GM12878 (cell line): ENCODE data around the gene FAM78A. TPM values are rescaled to one million over a fixed set of nuclear protein-coding genes. Genes with fewer than 3 reads are reported as not detected.

ENCODE experiments used
- ATAC-seq: fragments of 200-7000 bp; cut with Tn5 transposase; 3 replicates; pipeline ENCODE4 v1.9.1; 2020; ENCODE audit warnings: mild to moderate bottlenecking, moderate library complexity
- BruUV-seq: library from RNA; stranded (reverse); fragments of 400-500 nt; replicated peaks from 2 replicates; lab custom pipeline; 2021; lab: Mats Ljungman, UMichigan
- CTCF ChIA-PET: fragments of 300-600 bp; sonication (Branson Sonifier 250); formaldehyde crosslinking; extraction: SDS; loops from one replicate; lab custom pipeline; 2021; ENCODE audit warnings: inconsistent platforms; lab: Yijun Ruan, JAX
- POLR2A ChIA-PET: fragments of 350-600 bp; formaldehyde crosslinking; extraction: SDS; loops from one replicate; lab custom pipeline; 2021; ENCODE audit warnings: inconsistent platforms; lab: Charles Lee
- RAD21 ChIA-PET: fragments of 300-600 bp; sonication (Branson Sonifier 250); formaldehyde crosslinking; loops from one replicate; lab custom pipeline; 2023; ENCODE audit warnings: antibody characterized with exemption; ENCODE audit not compliant: unreplicated experiment; lab: Charles Lee
- SMC1A ChIA-PET: fragments of 300-600 bp; sonication (Branson Sonifier 250); formaldehyde crosslinking; loops from one replicate; lab custom pipeline; 2023; ENCODE audit not compliant: unreplicated experiment, uncharacterized antibody; lab: Charles Lee
- DNase-seq: peaks from one replicate; pipeline ENCODE4 v3.0.0-alpha.2; 2011; ENCODE audit warnings: low read depth, low spot score
- FAIRE-seq: peaks from 3 replicates; lab custom pipeline; 2011; peaks lifted over from hg19 to GRCh38; lab: Jason Lieb, UNC
- H2AFZ ChIP-seq: 2 replicates; pipeline ENCODE4 v1.6.0; 2011; ENCODE audit warnings: low read depth, low read length, control low read depth; ENCODE audit not compliant: control insufficient read depth
- H3K27ac ChIP-seq: 2 replicates; pipeline ENCODE4 v1.5.1; 2011; ENCODE audit warnings: control low read depth; ENCODE audit not compliant: control insufficient read depth, insufficient read depth
- H3K27me3 ChIP-seq, 2 experiments: replicated peaks in 1 of 2; 2 replicates each; pipeline versions ENCODE4 v1.6.0 to v1.6.1; 2011; ENCODE audit warnings: low read length in 1 of 2; ENCODE audit not compliant: control insufficient read depth in 2 of 2, insufficient read depth in 2 of 2
- H3K36me3 ChIP-seq, 2 experiments: 2 replicates each; pipeline ENCODE4 v1.5.1; 2011; ENCODE audit warnings: low read length in 1 of 2; ENCODE audit not compliant: control insufficient read depth in 2 of 2, insufficient read depth in 2 of 2
- H3K4me1 ChIP-seq: 2 replicates; pipeline ENCODE4 v1.6.1; 2011; ENCODE audit warnings: mild to moderate bottlenecking, low read length, moderate library complexity, mixed read lengths; ENCODE audit not compliant: control insufficient read depth, insufficient read depth
- H3K4me2 ChIP-seq: 2 replicates; pipeline ENCODE4 v1.6.0; 2011; ENCODE audit warnings: control low read depth; ENCODE audit not compliant: control insufficient read depth, insufficient read depth
- H3K4me3 ChIP-seq: fragments of 200-600 bp; sonication (generic); 2 replicates; pipeline ENCODE4 v1.5.1; 2016
- H3K79me2 ChIP-seq: 2 replicates; pipeline ENCODE4 v1.6.0; 2011; ENCODE audit warnings: low read length; ENCODE audit not compliant: control insufficient read depth, insufficient read depth
- H3K9ac ChIP-seq: 2 replicates; pipeline ENCODE4 v1.8.0; 2011; ENCODE audit warnings: low read length, control low read depth, mixed read lengths; ENCODE audit not compliant: control insufficient read depth, insufficient read depth
- H3K9me3 ChIP-seq: replicated peaks from 3 replicates; pipeline ENCODE4 v1.5.1; 2011; ENCODE audit warnings: mild to moderate bottlenecking, low read length; ENCODE audit not compliant: control insufficient read depth, insufficient read depth
- H4K20me1 ChIP-seq: 2 replicates; pipeline ENCODE4 v1.6.0; 2011; ENCODE audit not compliant: control insufficient read depth, insufficient read depth
- CEBPB ChIP-seq, 2 experiments: fragments of 150-350 bp in 1 of 2; IDR thresholded peaks; 2 replicates each; pipeline ENCODE4 v1.6.1; 2012 to 2014; ENCODE audit warnings: low read depth in 2 of 2, low read length in 2 of 2, borderline replicate concordance in 1 of 2, inconsistent platforms in 1 of 2
- EED ChIP-seq: sonication (generic); IDR thresholded peaks from 2 replicates; pipeline ENCODE4 v1.6.1; 2016; ENCODE audit warnings: antibody characterized with exemption, low read depth
- FOXM1 ChIP-seq: IDR thresholded peaks from 2 replicates; pipeline ENCODE4 v1.6.1; 2012; ENCODE audit warnings: low read depth, mild to moderate bottlenecking, inconsistent platforms, low read length, moderate library complexity
- MTA2 ChIP-seq: fragments of 450-650 bp; IDR thresholded peaks from 2 replicates; pipeline ENCODE4 v1.6.1; 2016; ENCODE audit warnings: low read depth, mild to moderate bottlenecking, moderate library complexity
- NR2C2 ChIP-seq: IDR thresholded peaks from 2 replicates; pipeline ENCODE4 v1.6.1; 2011; ENCODE audit warnings: borderline replicate concordance, low read depth; ENCODE audit not compliant: control insufficient read depth, insufficient read length
- RFX5 ChIP-seq: IDR thresholded peaks from 2 replicates; pipeline ENCODE4 v1.6.1; 2011; ENCODE audit warnings: low read depth, low read length, improper control_type of control experiment
- SIX5 ChIP-seq: IDR thresholded peaks from 2 replicates; pipeline ENCODE4 v1.6.1; 2011; ENCODE audit warnings: mild to moderate bottlenecking, low read depth, low read length, moderate library complexity; ENCODE audit not compliant: severe bottlenecking
- SREBF1 ChIP-seq: IDR thresholded peaks from 2 replicates; pipeline ENCODE4 v1.6.1; 2012; ENCODE audit warnings: mild to moderate bottlenecking, low read length
- SRF ChIP-seq, 2 experiments: IDR thresholded peaks; 2 replicates each; pipeline ENCODE4 v1.6.1; 2011; ENCODE audit warnings: low read depth in 2 of 2, low read length in 2 of 2, mild to moderate bottlenecking in 1 of 2, moderate library complexity in 1 of 2
- STAT1 ChIP-seq: fragments of 450-650 bp; conservative IDR thresholded peaks from 2 replicates; pipeline ENCODE4 v1.6.1; 2014; ENCODE audit warnings: antibody characterized with exemption, mild to moderate bottlenecking
- TBL1XR1 ChIP-seq: IDR thresholded peaks from 2 replicates; pipeline ENCODE4 v1.6.1; 2012; ENCODE audit warnings: low read depth, low read length, improper control_type of control experiment
- WRNIP1 ChIP-seq: IDR thresholded peaks from 2 replicates; pipeline ENCODE4 v1.6.1; 2011; ENCODE audit warnings: low read depth, low read length, improper control_type of control experiment, borderline replicate concordance
- ZNF274 ChIP-seq: IDR thresholded peaks from one replicate; pipeline ENCODE4 v1.8.0; 2011; ENCODE audit not compliant: insufficient read length, insufficient read depth
- WGBS: methylation state at CpG from one replicate; pipeline ENCODE4 v1.1.6; 2016; ENCODE audit warnings: low lambda C conversion rate; ENCODE audit not compliant: insufficient replicate concordance, insufficient coverage; ENCODE audit errors: missing lambda C conversion rate; 5-methylcytosine and 5-hydroxymethylcytosine counted together
- in situ Hi-C: fragments of 300-500 bp; cut with MboI; formaldehyde crosslinking; loops from 9 replicates; pipeline ENCODE4 v1.14.3; 2018; ENCODE audit warnings: mixed read lengths
- intact Hi-C: fragments of 100-400 bp; cut with micrococcal nuclease; formaldehyde crosslinking; loops from one replicate; pipeline ENCODE4 v1.14.2; 2022; ENCODE audit not compliant: unreplicated experiment
- polyA plus RNA-seq, 11 experiments: library from polyadenylated mRNA; depleted of rRNA in 4 of 11; unstranded in 6 of 11; stranded (reverse) in 5 of 11; fragments of >200 nt; fragmentation: Nextera tagmentation in 4 of 11; fragmentation: Illumina TruSeq in 1 of 11; extraction: Ambion mirVana in 4 of 11; extraction: Trizol in 1 of 11; gene quantifications; 1 replicate in 1 of 11; 2 replicates in 10 of 11; pipeline versions ENCODE4 v1.2.1 to v1.2.3, GENCODE V29; 2011 to 2016; ENCODE audit warnings: inconsistent platforms in 2 of 11, missing spikeins in 2 of 11, low read depth in 1 of 11
- total RNA-seq, 4 experiments: library from RNA; depleted of rRNA in 3 of 4; stranded (reverse); fragments of >200 nt in 3 of 4; fragmentation: Illumina TruSeq in 1 of 4; extraction: Trizol in 1 of 4; gene quantifications; 2 replicates each; pipeline versions ENCODE4 v1.2.1 to v1.2.3, GENCODE V29; 2013 to 2021
- TF ChIP-seq, protein P1 (sequence below), 3 experiments: IDR thresholded peaks in 2 of 3; conservative IDR thresholded peaks in 1 of 3; 2 replicates each; pipeline ENCODE4 v1.5.1; 2011; ENCODE audit warnings: low read depth in 3 of 3, low read length in 3 of 3, mild to moderate bottlenecking in 3 of 3, control low read depth in 2 of 3, moderate library complexity in 2 of 3, inconsistent platforms in 1 of 3, mixed read lengths in 1 of 3; ENCODE audit not compliant: control insufficient read depth in 2 of 3, insufficient read depth in 1 of 3; ENCODE audit errors: extremely low read depth in 1 of 3
- TF ChIP-seq, protein P2 (sequence below): fragments of 150-350 bp; IDR thresholded peaks from 2 replicates; pipeline ENCODE4 v1.6.1; 2016; ENCODE audit warnings: low read depth, low read length

The FAM78A gene
- total and polyA plus RNA-seq, 10 of the 15 experiments (the other 5 are each of a cell fraction or from before 2014, with no cell fraction given): 0.18 to 32.5 (median 12.2) TPM

DNA sequence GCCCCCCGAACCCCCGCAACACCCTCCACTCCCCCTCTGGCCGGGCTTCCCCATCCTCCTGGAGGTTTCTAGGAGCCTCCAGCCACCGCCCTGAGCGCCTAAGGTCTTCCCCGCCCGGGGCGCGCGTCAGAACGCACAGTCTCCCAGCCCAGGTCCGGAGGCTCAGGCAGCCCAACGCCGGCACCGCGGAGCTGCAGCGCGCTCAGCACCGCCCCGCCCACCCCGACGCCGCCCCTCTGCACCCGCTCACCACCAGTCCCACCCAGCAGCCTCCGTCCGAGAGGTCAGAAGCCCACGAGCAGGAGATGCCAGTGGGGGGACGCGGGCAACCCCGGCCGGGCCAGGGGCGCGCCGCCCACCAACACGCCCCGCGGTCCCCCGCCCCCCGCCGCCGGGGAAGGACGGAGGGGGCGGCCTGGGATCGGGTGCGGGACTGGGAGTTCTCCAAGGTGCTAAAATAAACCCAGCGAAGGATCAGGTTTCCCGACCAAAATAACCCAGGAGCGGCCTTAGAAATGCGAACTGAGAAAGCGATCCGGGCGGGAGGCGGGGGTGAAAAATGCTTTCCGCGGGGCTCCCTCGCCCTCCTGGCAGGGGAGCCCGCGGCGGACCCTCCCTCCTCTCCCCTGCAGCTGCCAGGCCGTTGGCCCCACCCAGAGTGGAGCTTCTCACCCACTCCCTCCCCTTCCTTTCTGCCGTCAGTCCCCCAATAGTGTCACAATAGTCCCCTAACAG lies 6.5 kb upstream of the FAM78A start:
- CTCF ChIA-PET: no interaction called here
- no peak overlapping the region for H3K4me2 ChIP-seq
- H3K9ac ChIP-seq: no peak overlapping the region
- no peaks in the 10 kb centered on the region for H3K36me3 ChIP-seq
- 0 out of 2 replicates have a peak, but pooled peaks cover 3% of the 10 kb centered on the region for H3K4me1 ChIP-seq
- in situ Hi-C loops: no loop called here
- H3K27me3 ChIP-seq: peaks cover 5 to 6% of the 10 kb centered on the region in 2 experiments; a peak in 3 of 4 replicates
- no TSS peak for BruUV-seq
- DNase-seq: no peak
- H3K9me3 ChIP-seq: no peaks in the 10 kb centered on the region
- ATAC-seq: no peak
- no peak for FAIRE-seq
- no peak overlapping the region for H2AFZ ChIP-seq
- RAD21 ChIA-PET: no interaction called here
- SMC1A ChIA-PET: no interaction called here
- H3K27ac ChIP-seq: no peak overlapping the region
- H3K4me3 ChIP-seq: no peak overlapping the region
- WGBS: 28% methylated on average over 36 of the region's 61 CpGs
- POLR2A ChIA-PET: no interaction called here
- H3K79me2 ChIP-seq: no peaks in the 10 kb centered on the region
- intact Hi-C loops: no loop called here
- TF ChIP-seq EED: no peak
- TF ChIP-seq RFX5: no peak
- TF ChIP-seq STAT1: no peak
- TF ChIP-seq, protein P1, sequence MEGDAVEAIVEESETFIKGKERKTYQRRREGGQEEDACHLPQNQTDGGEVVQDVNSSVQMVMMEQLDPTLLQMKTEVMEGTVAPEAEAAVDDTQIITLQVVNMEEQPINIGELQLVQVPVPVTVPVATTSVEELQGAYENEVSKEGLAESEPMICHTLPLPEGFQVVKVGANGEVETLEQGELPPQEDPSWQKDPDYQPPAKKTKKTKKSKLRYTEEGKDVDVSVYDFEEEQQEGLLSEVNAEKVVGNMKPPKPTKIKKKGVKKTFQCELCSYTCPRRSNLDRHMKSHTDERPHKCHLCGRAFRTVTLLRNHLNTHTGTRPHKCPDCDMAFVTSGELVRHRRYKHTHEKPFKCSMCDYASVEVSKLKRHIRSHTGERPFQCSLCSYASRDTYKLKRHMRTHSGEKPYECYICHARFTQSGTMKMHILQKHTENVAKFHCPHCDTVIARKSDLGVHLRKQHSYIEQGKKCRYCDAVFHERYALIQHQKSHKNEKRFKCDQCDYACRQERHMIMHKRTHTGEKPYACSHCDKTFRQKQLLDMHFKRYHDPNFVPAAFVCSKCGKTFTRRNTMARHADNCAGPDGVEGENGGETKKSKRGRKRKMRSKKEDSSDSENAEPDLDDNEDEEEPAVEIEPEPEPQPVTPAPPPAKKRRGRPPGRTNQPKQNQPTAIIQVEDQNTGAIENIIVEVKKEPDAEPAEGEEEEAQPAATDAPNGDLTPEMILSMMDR (IDR thresholded peaks at IDR 0.05 in 2 of 3, conservative IDR thresholded peaks at IDR 0.05 in 1 of 3; ENCODE audit: control insufficient read depth in 2 of 3, extremely low read depth in 1 of 3, insufficient read depth in 1 of 3, low read depth in 3 of 3, low read length in 3 of 3): no peak
- no peak for TF ChIP-seq ZNF274
- no peak for TF ChIP-seq SREBF1
- TF ChIP-seq CEBPB (IDR thresholded peaks at IDR 0.05; ENCODE audit: borderline replicate concordance in 1 of 2, low read depth in 2 of 2, low read length in 2 of 2): no peak
- no peak for TF ChIP-seq TBL1XR1
- TF ChIP-seq MTA2: no peak
- TF ChIP-seq, protein P2, sequence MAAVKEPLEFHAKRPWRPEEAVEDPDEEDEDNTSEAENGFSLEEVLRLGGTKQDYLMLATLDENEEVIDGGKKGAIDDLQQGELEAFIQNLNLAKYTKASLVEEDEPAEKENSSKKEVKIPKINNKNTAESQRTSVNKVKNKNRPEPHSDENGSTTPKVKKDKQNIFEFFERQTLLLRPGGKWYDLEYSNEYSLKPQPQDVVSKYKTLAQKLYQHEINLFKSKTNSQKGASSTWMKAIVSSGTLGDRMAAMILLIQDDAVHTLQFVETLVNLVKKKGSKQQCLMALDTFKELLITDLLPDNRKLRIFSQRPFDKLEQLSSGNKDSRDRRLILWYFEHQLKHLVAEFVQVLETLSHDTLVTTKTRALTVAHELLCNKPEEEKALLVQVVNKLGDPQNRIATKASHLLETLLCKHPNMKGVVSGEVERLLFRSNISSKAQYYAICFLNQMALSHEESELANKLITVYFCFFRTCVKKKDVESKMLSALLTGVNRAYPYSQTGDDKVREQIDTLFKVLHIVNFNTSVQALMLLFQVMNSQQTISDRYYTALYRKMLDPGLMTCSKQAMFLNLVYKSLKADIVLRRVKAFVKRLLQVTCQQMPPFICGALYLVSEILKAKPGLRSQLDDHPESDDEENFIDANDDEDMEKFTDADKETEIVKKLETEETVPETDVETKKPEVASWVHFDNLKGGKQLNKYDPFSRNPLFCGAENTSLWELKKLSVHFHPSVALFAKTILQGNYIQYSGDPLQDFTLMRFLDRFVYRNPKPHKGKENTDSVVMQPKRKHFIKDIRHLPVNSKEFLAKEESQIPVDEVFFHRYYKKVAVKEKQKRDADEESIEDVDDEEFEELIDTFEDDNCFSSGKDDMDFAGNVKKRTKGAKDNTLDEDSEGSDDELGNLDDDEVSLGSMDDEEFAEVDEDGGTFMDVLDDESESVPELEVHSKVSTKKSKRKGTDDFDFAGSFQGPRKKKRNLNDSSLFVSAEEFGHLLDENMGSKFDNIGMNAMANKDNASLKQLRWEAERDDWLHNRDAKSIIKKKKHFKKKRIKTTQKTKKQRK: no peak
- TF ChIP-seq SRF (IDR thresholded peaks at IDR 0.05; ENCODE audit: low read depth in 2 of 2, low read length in 2 of 2): no peak
- TF ChIP-seq WRNIP1: no peak
- TF ChIP-seq NR2C2: no peak
- no peak for TF ChIP-seq SIX5
- TF ChIP-seq FOXM1: no peak
- TF ChIP-seq, all 136 proteins: peak for 0
- H4K20me1 ChIP-seq: no peaks in the 10 kb centered on the region
